Measurements from ENCODE around the gene OR13C8. TPM values are rescaled to one million over a fixed set of nuclear protein-coding genes. Genes with fewer than 3 reads are reported as not detected.
"Not testable (repeated sequence)": the region's sequence is repeated elsewhere in the genome, so short reads cannot be mapped to it uniquely, and the experiment has no call there.

OR13C8 gene
- total RNA-seq (2012; rRNA removed): not detected in 2 replicates

- no peak within 1 kb of the TSS for H3K9ac ChIP-seq (ENCODE audit: low read depth, low read length)
- no peak within 1 kb of the TSS for H3K4me3 ChIP-seq (ENCODE audit: low read length)
- H3K27me3 ChIP-seq (ENCODE audit: control insufficient read depth, insufficient read depth, low read length): no peaks in the 10 kb centered on the region
- H3K4me2 ChIP-seq (ENCODE audit: low read length): no peak within 1 kb of the TSS
- no peaks in the 10 kb centered on the region for H3K9me3 ChIP-seq (replicated peaks; ENCODE audit: low read length)
- no peaks in the 10 kb centered on the region for H3K36me3 ChIP-seq (ENCODE audit: insufficient read depth, low read length)
- no peaks in the 10 kb centered on the region for H3K4me1 ChIP-seq (ENCODE audit: control insufficient read depth, insufficient read depth, low read length)
Measured at GRCh38 chr9:104568868-104569267, at the start of gene OR13C8. Gene OR13C8 (plus strand): TSS chr9:104569168. CDS start chr9:104569168, 0 bp downstream.

GRCh38 chr9:104520241-104520640 lies 48.7 kb upstream of the OR13C8 start:
- H3K9ac ChIP-seq (ENCODE audit: low read depth, low read length); H3K4me3 ChIP-seq (ENCODE audit: low read length); H3K4me2 ChIP-seq (ENCODE audit: low read length); H3K36me3 ChIP-seq (ENCODE audit: insufficient read depth, low read length); H3K9me3 ChIP-seq (replicated peaks; ENCODE audit: low read length); H3K27me3 ChIP-seq (ENCODE audit: control insufficient read depth, insufficient read depth, low read length); H3K4me1 ChIP-seq (ENCODE audit: control insufficient read depth, insufficient read depth, low read length): not testable (repeated sequence)

GRCh38 chr9:104527109-104527508 lies 41.9 kb upstream of the OR13C8 start, which contains the start of gene OR13C4:
Gene OR13C4 (minus strand): TSS chr9:104527209. CDS start chr9:104527209, 0 bp downstream.
- Histone ChIP-seq H3K27me3 (ENCODE audit: control insufficient read depth, insufficient read depth, low read length) (no peaks in the 10 kb centered on the region), H3K36me3 (ENCODE audit: insufficient read depth, low read length) (no peaks in the 10 kb centered on the region), H3K4me3 (ENCODE audit: low read length) (no peak within 1 kb of the TSS), H3K4me1 (ENCODE audit: control insufficient read depth, insufficient read depth, low read length) (no peaks in the 10 kb centered on the region), H3K9ac (ENCODE audit: low read depth, low read length) (no peak within 1 kb of the TSS), H3K4me2 (ENCODE audit: low read length) (no peak within 1 kb of the TSS), H3K9me3 (replicated peaks; ENCODE audit: low read length) (no peaks in the 10 kb centered on the region)

- Histone ChIP-seq H3K36me3 (ENCODE audit: insufficient read depth, low read length) (no peaks in the 10 kb centered on the region), H3K9me3 (replicated peaks; ENCODE audit: low read length) (no peaks in the 10 kb centered on the region), H3K9ac (ENCODE audit: low read depth, low read length) (no peak within 1 kb of the TSS), H3K27me3 (ENCODE audit: control insufficient read depth, insufficient read depth, low read length) (no peaks in the 10 kb centered on the region), H3K4me2 (ENCODE audit: low read length) (no peak within 1 kb of the TSS), H3K4me1 (ENCODE audit: control insufficient read depth, insufficient read depth, low read length) (no peaks in the 10 kb centered on the region), H3K4me3 (ENCODE audit: low read length) (no peak within 1 kb of the TSS)
Measured at GRCh38 chr9:104536756-104537155, 32.2 kb upstream of the OR13C8 start, which contains the start of gene OR13C3. Gene OR13C3 (minus strand): TSS chr9:104536856. CDS start chr9:104536723, 133 bp downstream.

- Histone ChIP-seq H3K27me3 (ENCODE audit: control insufficient read depth, insufficient read depth, low read length) (no peaks in the 10 kb centered on the region), H3K9ac (ENCODE audit: low read depth, low read length) (no peak overlapping the region), H3K36me3 (ENCODE audit: insufficient read depth, low read length) (no peaks in the 10 kb centered on the region), H3K4me2 (ENCODE audit: low read length) (no peak overlapping the region), H3K9me3 (replicated peaks; ENCODE audit: low read length) (no peaks in the 10 kb centered on the region), H3K4me3 (ENCODE audit: low read length) (no peak overlapping the region), H3K4me1 (ENCODE audit: control insufficient read depth, insufficient read depth, low read length) (no peaks in the 10 kb centered on the region)
Measured at GRCh38 chr9:104539275-104539674, 29.7 kb upstream of the OR13C8 start.

GRCh38 chr9:104544644-104545043 lies 24.3 kb upstream of the OR13C8 start:
- no peaks in the 10 kb centered on the region for H3K27me3 ChIP-seq (ENCODE audit: control insufficient read depth, insufficient read depth, low read length)
- no peak overlapping the region for H3K9ac ChIP-seq (ENCODE audit: low read depth, low read length)
- H3K4me3 ChIP-seq (ENCODE audit: low read length): no peak overlapping the region
- H3K4me1 ChIP-seq (ENCODE audit: control insufficient read depth, insufficient read depth, low read length): no peaks in the 10 kb centered on the region
- no peaks in the 10 kb centered on the region for H3K9me3 ChIP-seq (replicated peaks; ENCODE audit: low read length)
- H3K4me2 ChIP-seq (ENCODE audit: low read length): no peak overlapping the region
- no peaks in the 10 kb centered on the region for H3K36me3 ChIP-seq (ENCODE audit: insufficient read depth, low read length)

GRCh38 chr9:104553261-104553660 lies 15.7 kb upstream of the OR13C8 start:
- no peak overlapping the region for H3K9ac ChIP-seq (ENCODE audit: low read depth, low read length)
- H3K4me1 ChIP-seq (ENCODE audit: control insufficient read depth, insufficient read depth, low read length): no peaks in the 10 kb centered on the region
- no peaks in the 10 kb centered on the region for H3K27me3 ChIP-seq (ENCODE audit: control insufficient read depth, insufficient read depth, low read length)
- no peaks in the 10 kb centered on the region for H3K9me3 ChIP-seq (replicated peaks; ENCODE audit: low read length)
- H3K36me3 ChIP-seq (ENCODE audit: insufficient read depth, low read length): no peaks in the 10 kb centered on the region
- H3K4me2 ChIP-seq (ENCODE audit: low read length): no peak overlapping the region
- no peak overlapping the region for H3K4me3 ChIP-seq (ENCODE audit: low read length)

GRCh38 chr9:104555521-104555920 lies 13.4 kb upstream of the OR13C8 start:
- Histone ChIP-seq H3K4me2 (ENCODE audit: low read length) (no peak overlapping the region), H3K27me3 (ENCODE audit: control insufficient read depth, insufficient read depth, low read length) (no peaks in the 10 kb centered on the region), H3K4me3 (ENCODE audit: low read length) (no peak overlapping the region), H3K4me1 (ENCODE audit: control insufficient read depth, insufficient read depth, low read length) (no peaks in the 10 kb centered on the region), H3K36me3 (ENCODE audit: insufficient read depth, low read length) (no peaks in the 10 kb centered on the region), H3K9me3 (replicated peaks; ENCODE audit: low read length) (no peaks in the 10 kb centered on the region), H3K9ac (ENCODE audit: low read depth, low read length) (no peak overlapping the region)

GRCh38 chr9:104556830-104557634 lies 11.9 kb upstream of the OR13C8 start:
- H3K4me3 ChIP-seq (ENCODE audit: low read length): no peak overlapping the region
- no peak overlapping the region for H3K4me2 ChIP-seq (ENCODE audit: low read length)
- H3K36me3 ChIP-seq (ENCODE audit: insufficient read depth, low read length): no peaks in the 10 kb centered on the region
- H3K4me1 ChIP-seq (ENCODE audit: control insufficient read depth, insufficient read depth, low read length): no peaks in the 10 kb centered on the region
- H3K27me3 ChIP-seq (ENCODE audit: control insufficient read depth, insufficient read depth, low read length): no peaks in the 10 kb centered on the region
- H3K9ac ChIP-seq (ENCODE audit: low read depth, low read length): no peak overlapping the region
- no peaks in the 10 kb centered on the region for H3K9me3 ChIP-seq (replicated peaks; ENCODE audit: low read length)

GRCh38 chr9:104564358-104564757 lies 4.6 kb upstream of the OR13C8 start:
- Histone ChIP-seq H3K36me3 (ENCODE audit: insufficient read depth, low read length) (no peaks in the 10 kb centered on the region), H3K4me3 (ENCODE audit: low read length) (no peak overlapping the region), H3K4me2 (ENCODE audit: low read length) (no peak overlapping the region), H3K27me3 (ENCODE audit: control insufficient read depth, insufficient read depth, low read length) (no peaks in the 10 kb centered on the region), H3K9me3 (replicated peaks; ENCODE audit: low read length) (no peaks in the 10 kb centered on the region), H3K9ac (ENCODE audit: low read depth, low read length) (no peak overlapping the region), H3K4me1 (ENCODE audit: control insufficient read depth, insufficient read depth, low read length) (no peaks in the 10 kb centered on the region)

GRCh38 chr9:104572612-104573011 lies 3.6 kb downstream of the OR13C8 start:
- Histone ChIP-seq H3K4me1 (ENCODE audit: control insufficient read depth, insufficient read depth, low read length) (no peaks in the 10 kb centered on the region), H3K4me2 (ENCODE audit: low read length) (no peak overlapping the region), H3K36me3 (ENCODE audit: insufficient read depth, low read length) (no peaks in the 10 kb centered on the region), H3K9ac (ENCODE audit: low read depth, low read length) (no peak overlapping the region), H3K4me3 (ENCODE audit: low read length) (no peak overlapping the region), H3K27me3 (ENCODE audit: control insufficient read depth, insufficient read depth, low read length) (no peaks in the 10 kb centered on the region), H3K9me3 (replicated peaks; ENCODE audit: low read length) (no peaks in the 10 kb centered on the region)

- Histone ChIP-seq H3K36me3 (ENCODE audit: insufficient read depth, low read length) (no peaks in the 10 kb centered on the region), H3K9ac (ENCODE audit: low read depth, low read length) (no peak overlapping the region), H3K9me3 (replicated peaks; ENCODE audit: low read length) (no peaks in the 10 kb centered on the region), H3K4me3 (ENCODE audit: low read length) (no peak overlapping the region), H3K4me1 (ENCODE audit: control insufficient read depth, insufficient read depth, low read length) (no peaks in the 10 kb centered on the region), H3K27me3 (ENCODE audit: control insufficient read depth, insufficient read depth, low read length) (no peaks in the 10 kb centered on the region), H3K4me2 (ENCODE audit: low read length) (no peak overlapping the region)
Measured at GRCh38 chr9:104575456-104575855, 6.5 kb downstream of the OR13C8 start.

Data from skeletal muscle satellite cell (primary cell).